ENCODE measurements around the gene SH3BP1. TPM values are rescaled to one million over a fixed set of nuclear protein-coding genes. Genes with fewer than 3 reads are reported as not detected.
A peak's percentile ranks its signal among the peaks of the same experiment; 100 is the strongest.

Gene SH3BP1
- polyA plus RNA-seq, 2 of the 4 experiments (the other 2 are of a cell fraction), result 1.8 to 2.7 TPM

GRCh38 chr22:37674951-37675929 lies 35.8 kb downstream of the SH3BP1 start, which contains the start of gene LGALS1 (continued):
- TF ChIP-seq ATOH8 (CRISPR knock-in tag; IDR thresholded peaks at IDR 0.05; ENCODE audit: low read depth) (no peak), ZC3H11A (IDR thresholded peaks at IDR 0.05) (no peak), HOXA7 (CRISPR knock-in tag; IDR thresholded peaks at IDR 0.05) (no peak), BCL3 (IDR thresholded peaks at IDR 0.05) (0 out of 3 replicates have a peak, but pooled peaks have one; percentile 23), EHMT2 (IDR thresholded peaks at IDR 0.05; ENCODE audit: low read depth) (no peak), CBX8 (IDR thresholded peaks at IDR 0.05) (no peak), KDM1A (IDR thresholded peaks at IDR 0.05; ENCODE audit: low read depth) (peak; percentile 84), GATA3 (IDR thresholded peaks at IDR 0.05; ENCODE audit: borderline replicate concordance) (no peak)

DNA sequence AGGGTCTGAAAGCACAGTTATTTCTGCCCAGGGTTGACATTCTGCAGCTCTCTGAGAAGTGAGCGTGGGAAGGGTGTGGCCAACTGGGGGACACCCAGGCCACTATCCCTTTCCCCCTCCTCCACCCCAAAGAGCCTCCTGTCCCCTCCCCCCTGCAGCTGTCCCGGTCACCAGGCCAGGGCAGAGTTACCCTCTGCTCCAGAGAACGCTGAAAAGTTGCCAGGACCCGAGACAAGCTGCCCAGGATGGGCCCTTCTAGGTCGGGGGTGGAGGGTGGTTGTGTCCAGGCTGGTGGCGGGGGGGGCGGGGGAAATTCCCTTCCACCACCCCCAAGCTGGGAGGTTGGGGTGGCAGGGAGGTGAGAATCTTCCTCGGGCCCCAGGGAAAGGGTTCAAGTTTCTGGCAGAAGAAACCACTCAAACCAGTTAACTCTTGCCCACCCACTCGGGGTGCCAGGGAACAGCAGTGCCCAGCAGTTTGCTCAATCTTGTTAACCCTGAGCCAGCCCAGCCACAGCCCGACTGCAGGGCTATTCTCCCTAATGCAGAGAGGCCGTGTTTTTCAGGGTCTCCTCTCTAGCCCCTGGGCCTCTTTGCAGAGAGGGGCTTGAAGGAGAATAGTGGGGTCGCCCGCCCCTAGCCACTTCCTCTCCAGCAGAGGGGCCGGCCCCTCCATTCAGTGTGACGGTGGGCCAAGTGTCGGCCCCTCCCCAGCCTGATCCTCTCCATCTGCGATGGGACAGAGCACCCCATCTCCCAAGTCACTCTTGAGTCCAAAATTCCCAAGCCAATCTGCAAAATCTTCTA lies 36.7 kb downstream of the SH3BP1 start:
- ATAC-seq, result peak; percentile 20; a peak in 5 of 6 replicates
- DNase-seq (ENCODE audit: low read depth in 1 of 2, low spot score in 1 of 2), result peak in 1 of 2 experiments; percentile 24
- Histone ChIP-seq H3K4me3 (peak overlapping the region; percentile 64), H3K4me1 (peaks cover 26% of the 10 kb centered on the region), H3K4me2 (peak overlapping the region; percentile 100), H3K9me3 (no peaks in the 10 kb centered on the region), H3K27ac (peak overlapping the region; percentile 93 to 97)
- POLR2A ChIA-PET, result interaction anchor here (1.0 to 3.1 kb wide), 3 partner anchors 10 to 68 kb away, joined by 4 to 31 read pairs (median 8); partner anchors contain the start of genes GGA1, NOL12 and PDXP
- FAIRE-seq, result no peak
- CTCF ChIA-PET, result interaction anchor here (1.0 to 15.2 kb wide), 7 partner anchors 10 to 138 kb away, joined by 3 to 152 read pairs (median 4); partner anchors contain the start of gene NOL12
- WGBS (ENCODE audit: missing lambda C conversion rate), result 1% methylated on average over 12 of the region's 17 CpGs
- TF ChIP-seq EHMT2 (IDR thresholded peaks at IDR 0.05; ENCODE audit: low read depth), result no peak
- TF ChIP-seq ESRRA (IDR thresholded peaks at IDR 0.05; ENCODE audit: borderline replicate concordance, low read length), result no peak
- TF ChIP-seq JUN (IDR thresholded peaks at IDR 0.05), result no peak
- no peak for TF ChIP-seq HOXA7 (CRISPR knock-in tag; IDR thresholded peaks at IDR 0.05)
- no peak for TF ChIP-seq HDAC2 (IDR thresholded peaks at IDR 0.05)
- no peak for TF ChIP-seq FOSL2 (IDR thresholded peaks at IDR 0.05)
- no peak for TF ChIP-seq FOSL2 (CRISPR knock-in tag; IDR thresholded peaks at IDR 0.05)
- TF ChIP-seq NPAS2 (CRISPR knock-in tag; IDR thresholded peaks at IDR 0.05; ENCODE audit: borderline replicate concordance), result no peak
- TF ChIP-seq ZSCAN20 (CRISPR knock-in tag; IDR thresholded peaks at IDR 0.05), result no peak
- no peak for TF ChIP-seq RCOR1 (IDR thresholded peaks at IDR 0.05; ENCODE audit: low read depth, low read length)
- no peak for TF ChIP-seq ZFP36 (IDR thresholded peaks at IDR 0.05; ENCODE audit: borderline replicate concordance, partially characterized antibody)
- no peak for TF ChIP-seq RAD21 (conservative IDR thresholded peaks at IDR 0.05 in 1 of 2, IDR thresholded peaks at IDR 0.05 in 1 of 2)
- TF ChIP-seq RARB (CRISPR knock-in tag; IDR thresholded peaks at IDR 0.05), result no peak
- TF ChIP-seq MAFK (IDR thresholded peaks at IDR 0.05; ENCODE audit: partially characterized antibody), result no peak
- no peak for TF ChIP-seq CBX8 (IDR thresholded peaks at IDR 0.05)
- TF ChIP-seq, protein P1, sequence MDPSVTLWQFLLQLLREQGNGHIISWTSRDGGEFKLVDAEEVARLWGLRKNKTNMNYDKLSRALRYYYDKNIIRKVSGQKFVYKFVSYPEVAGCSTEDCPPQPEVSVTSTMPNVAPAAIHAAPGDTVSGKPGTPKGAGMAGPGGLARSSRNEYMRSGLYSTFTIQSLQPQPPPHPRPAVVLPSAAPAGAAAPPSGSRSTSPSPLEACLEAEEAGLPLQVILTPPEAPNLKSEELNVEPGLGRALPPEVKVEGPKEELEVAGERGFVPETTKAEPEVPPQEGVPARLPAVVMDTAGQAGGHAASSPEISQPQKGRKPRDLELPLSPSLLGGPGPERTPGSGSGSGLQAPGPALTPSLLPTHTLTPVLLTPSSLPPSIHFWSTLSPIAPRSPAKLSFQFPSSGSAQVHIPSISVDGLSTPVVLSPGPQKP (IDR thresholded peaks at IDR 0.05; ENCODE audit: low read depth, low read length), result no peak
- TF ChIP-seq CHD4 (IDR thresholded peaks at IDR 0.05; ENCODE audit: borderline replicate concordance), result no peak
- no peak for TF ChIP-seq RFX5 (IDR thresholded peaks at IDR 0.05)
- TF ChIP-seq RNF2 (IDR thresholded peaks at IDR 0.05; ENCODE audit: borderline replicate concordance, low read depth), result no peak
